Astrocyte (in vitro differentiated cells and primary cell): ENCODE data around the gene FADS3. TPM values are rescaled to one million over a fixed set of nuclear protein-coding genes. Genes with fewer than 3 reads are reported as not detected.

Source experiments
- DNase-seq: peaks from one replicate; pipeline ENCODE4 v3.0.0-alpha.2; 2010; ENCODE audit warnings: low read depth
- FAIRE-seq: peaks from 2 replicates; lab custom pipeline; 2011; peaks lifted over from hg19 to GRCh38; lab: Jason Lieb, UNC
- H2AFZ ChIP-seq: 2 replicates; pipeline ENCODE4 v1.6.0; 2012; ENCODE audit warnings: low read depth, low read length, inconsistent platforms
- H3K27ac ChIP-seq: 2 replicates; pipeline ENCODE4 v1.5.1; 2011; ENCODE audit warnings: low read depth, low read length, inconsistent platforms
- H3K27me3 ChIP-seq: 2 replicates; pipeline ENCODE4 v1.6.0; 2011; ENCODE audit warnings: low read length, inconsistent platforms; ENCODE audit not compliant: insufficient read depth
- H3K36me3 ChIP-seq: 2 replicates; pipeline ENCODE4 v1.5.1; 2011; ENCODE audit warnings: low read length, inconsistent platforms; ENCODE audit not compliant: insufficient read depth
- H3K4me1 ChIP-seq: 2 replicates; pipeline ENCODE4 v1.5.1; 2011; ENCODE audit warnings: low read length, inconsistent platforms; ENCODE audit not compliant: insufficient read depth
- H3K4me2 ChIP-seq: 2 replicates; pipeline ENCODE4 v1.6.0; 2012; ENCODE audit warnings: low read length, inconsistent platforms
- H3K4me3 ChIP-seq: 2 replicates; pipeline ENCODE4 v1.5.1; 2011; ENCODE audit warnings: low read depth, mild to moderate bottlenecking, low read length, inconsistent platforms; ENCODE audit not compliant: insufficient read depth
- H3K79me2 ChIP-seq: 2 replicates; pipeline ENCODE4 v1.6.0; 2012; ENCODE audit warnings: mild to moderate bottlenecking, low read length, inconsistent platforms; ENCODE audit not compliant: insufficient read depth
- H3K9ac ChIP-seq: 2 replicates; pipeline ENCODE4 v1.6.0; 2012; ENCODE audit warnings: mild to moderate bottlenecking, low read length, inconsistent platforms
- H3K9me3 ChIP-seq: 2 replicates; pipeline ENCODE4 v1.5.1; 2012; ENCODE audit warnings: low read depth, mild to moderate bottlenecking, low read length, inconsistent platforms; ENCODE audit not compliant: insufficient read depth
- H4K20me1 ChIP-seq: 2 replicates; pipeline ENCODE4 v1.6.0; 2012; ENCODE audit warnings: low read length, inconsistent platforms; ENCODE audit not compliant: insufficient read depth
- H3K27ac Mint-ChIP-seq: one replicate; pipeline ENCODE4 v1.8.0; 2021; ENCODE audit warnings: mild to moderate bottlenecking, mixed read lengths; ENCODE audit not compliant: unreplicated experiment
- H3K27me3 Mint-ChIP-seq: one replicate; pipeline ENCODE4 v1.8.0; 2021; ENCODE audit warnings: low read depth, mixed read lengths; ENCODE audit not compliant: unreplicated experiment
- H3K36me3 Mint-ChIP-seq: one replicate; pipeline ENCODE4 v1.8.0; 2021; ENCODE audit warnings: low read depth, mixed read lengths; ENCODE audit not compliant: unreplicated experiment
- H3K4me1 Mint-ChIP-seq: one replicate; pipeline ENCODE4 v1.8.0; 2021; ENCODE audit warnings: low read depth, mixed read lengths; ENCODE audit not compliant: unreplicated experiment
- H3K4me3 Mint-ChIP-seq: one replicate; pipeline ENCODE4 v1.8.0; 2021; ENCODE audit warnings: mild to moderate bottlenecking, moderate library complexity, mixed read lengths; ENCODE audit not compliant: unreplicated experiment
- H3K9me3 Mint-ChIP-seq: one replicate; pipeline ENCODE4 v1.8.0; 2021; ENCODE audit warnings: mild to moderate bottlenecking, mixed read lengths; ENCODE audit not compliant: unreplicated experiment
- CTCF ChIP-seq: IDR thresholded peaks from 2 replicates; pipeline ENCODE4 v1.5.1; 2011; ENCODE audit warnings: low read depth, mild to moderate bottlenecking, inconsistent platforms, low read length, moderate library complexity; ENCODE audit not compliant: insufficient read depth
- EZH2 ChIP-seq: IDR thresholded peaks from 2 replicates; pipeline ENCODE4 v1.6.1; 2012; ENCODE audit warnings: mild to moderate bottlenecking, low read length, inconsistent platforms; ENCODE audit not compliant: insufficient read depth
- total RNA-seq: library from RNA; stranded (reverse); gene quantifications from 2 replicates; pipeline ENCODE4 v1.2.1, GENCODE V29; 2021

The FADS3 gene
- total RNA-seq, 1 donor from 2014 or later: 59.1 TPM

GRCh38 chr11:61881397-61881796, 9.9 kb downstream of the FADS3 start:
- TF ChIP-seq CTCF: no peak
- no peak for TF ChIP-seq EZH2
- peaks cover 5% of the 10 kb centered on the region for H3K27me3 Mint-ChIP-seq
- DNase-seq: no peak
- Histone ChIP-seq H2AFZ (no peak overlapping the region), H3K4me3 (no peak overlapping the region), H3K4me2 (no peak overlapping the region), H3K79me2 (peaks cover 28% of the 10 kb centered on the region), H4K20me1 (peaks cover 39% of the 10 kb centered on the region), H3K9ac (no peak overlapping the region), H3K9me3 (no peaks in the 10 kb centered on the region), H3K36me3 (no peaks in the 10 kb centered on the region), H3K27ac (no peak overlapping the region), H3K27me3 (no peaks in the 10 kb centered on the region), H3K4me1 (no peaks in the 10 kb centered on the region)
- H3K36me3 Mint-ChIP-seq: peaks cover 19% of the 10 kb centered on the region
- no peak for FAIRE-seq
- no peaks in the 10 kb centered on the region for H3K9me3 Mint-ChIP-seq
- H3K4me1 Mint-ChIP-seq: peaks cover 7% of the 10 kb centered on the region
- no peak overlapping the region for H3K4me3 Mint-ChIP-seq
- no peak overlapping the region for H3K27ac Mint-ChIP-seq

- Histone ChIP-seq H4K20me1 (peaks cover 29% of the 10 kb centered on the region), H3K4me1 (no peaks in the 10 kb centered on the region), H3K27ac (no peak overlapping the region), H3K79me2 (peaks cover 19% of the 10 kb centered on the region), H3K27me3 (no peaks in the 10 kb centered on the region), H3K4me2 (no peak overlapping the region), H2AFZ (no peak overlapping the region), H3K36me3 (no peaks in the 10 kb centered on the region), H3K9ac (no peak overlapping the region), H3K4me3 (no peak overlapping the region), H3K9me3 (no peaks in the 10 kb centered on the region)
- H3K9me3 Mint-ChIP-seq: no peaks in the 10 kb centered on the region
- TF ChIP-seq EZH2: no peak
- no peak for TF ChIP-seq CTCF
- H3K27me3 Mint-ChIP-seq: peaks cover 5% of the 10 kb centered on the region
- H3K27ac Mint-ChIP-seq: peak overlapping the region; percentile 14
- DNase-seq (no peak), FAIRE-seq (no peak)
- peaks cover 23% of the 10 kb centered on the region for H3K36me3 Mint-ChIP-seq
- H3K4me1 Mint-ChIP-seq: peaks cover 7% of the 10 kb centered on the region
- no peak overlapping the region for H3K4me3 Mint-ChIP-seq
Measured at GRCh38 chr11:61880454-61880853, 10.9 kb downstream of the FADS3 start.

GRCh38 chr11:61880031-61880430, 11.3 kb downstream of the FADS3 start:
- no peak for FAIRE-seq
- Mint-ChIP-seq H3K4me3 (no peak overlapping the region), H3K4me1 (peaks cover 7% of the 10 kb centered on the region), H3K9me3 (no peaks in the 10 kb centered on the region), H3K36me3 (peaks cover 23% of the 10 kb centered on the region), H3K27ac (no peak overlapping the region), H3K27me3 (peaks cover 5% of the 10 kb centered on the region)
- Histone ChIP-seq H2AFZ (no peak overlapping the region), H3K27me3 (no peaks in the 10 kb centered on the region), H3K9ac (no peak overlapping the region), H3K79me2 (peaks cover 14% of the 10 kb centered on the region), H3K4me3 (no peak overlapping the region), H3K9me3 (no peaks in the 10 kb centered on the region), H3K4me1 (no peaks in the 10 kb centered on the region), H3K4me2 (no peak overlapping the region), H3K27ac (no peak overlapping the region), H4K20me1 (peaks cover 25% of the 10 kb centered on the region), H3K36me3 (no peaks in the 10 kb centered on the region)
- DNase-seq: no peak
- TF ChIP-seq EZH2: no peak
- TF ChIP-seq CTCF: no peak
